Thyroid gland (tissue), 4 donors: ENCODE measurements around the gene OR2H2.

ENCODE experiments used
- POLR2A ChIP-seq, 2 donors: fragments of 450-650 bp; IDR thresholded peaks; one replicate each; pipeline ENCODE4 v1.6.1; 2017; ENCODE audit warnings: antibody characterized with exemption in 2 of 2, mild to moderate bottlenecking in 2 of 2, moderate library complexity in 1 of 2
- TF ChIP-seq, protein P1 (sequence below), 6 experiments: fragments of 200-600 bp in 3 of 6; fragments of 450-650 bp in 3 of 6; sonication (generic) in 3 of 6; IDR thresholded peaks; one replicate each; pipeline ENCODE4 v1.5.1; 2016 to 2019; ENCODE audit warnings: antibody characterized with exemption in 6 of 6, mild to moderate bottlenecking in 2 of 6, inconsistent platforms in 1 of 6, moderate library complexity in 1 of 6

GRCh38 chr6:29631860-29632731 is 47.2 kb downstream of the OR2H2 start:
- TF ChIP-seq POLR2A (IDR thresholded peaks at IDR 0.05) = no peak
- TF ChIP-seq, protein P1, sequence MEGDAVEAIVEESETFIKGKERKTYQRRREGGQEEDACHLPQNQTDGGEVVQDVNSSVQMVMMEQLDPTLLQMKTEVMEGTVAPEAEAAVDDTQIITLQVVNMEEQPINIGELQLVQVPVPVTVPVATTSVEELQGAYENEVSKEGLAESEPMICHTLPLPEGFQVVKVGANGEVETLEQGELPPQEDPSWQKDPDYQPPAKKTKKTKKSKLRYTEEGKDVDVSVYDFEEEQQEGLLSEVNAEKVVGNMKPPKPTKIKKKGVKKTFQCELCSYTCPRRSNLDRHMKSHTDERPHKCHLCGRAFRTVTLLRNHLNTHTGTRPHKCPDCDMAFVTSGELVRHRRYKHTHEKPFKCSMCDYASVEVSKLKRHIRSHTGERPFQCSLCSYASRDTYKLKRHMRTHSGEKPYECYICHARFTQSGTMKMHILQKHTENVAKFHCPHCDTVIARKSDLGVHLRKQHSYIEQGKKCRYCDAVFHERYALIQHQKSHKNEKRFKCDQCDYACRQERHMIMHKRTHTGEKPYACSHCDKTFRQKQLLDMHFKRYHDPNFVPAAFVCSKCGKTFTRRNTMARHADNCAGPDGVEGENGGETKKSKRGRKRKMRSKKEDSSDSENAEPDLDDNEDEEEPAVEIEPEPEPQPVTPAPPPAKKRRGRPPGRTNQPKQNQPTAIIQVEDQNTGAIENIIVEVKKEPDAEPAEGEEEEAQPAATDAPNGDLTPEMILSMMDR (IDR thresholded peaks at IDR 0.05) = no peak
